ENCODE results near the gene RAB5B.
"Not testable (repeated sequence)": the region's sequence is repeated elsewhere in the genome, so short reads cannot be mapped to it uniquely, and the experiment has no call there.

Gene RAB5B

DNA sequence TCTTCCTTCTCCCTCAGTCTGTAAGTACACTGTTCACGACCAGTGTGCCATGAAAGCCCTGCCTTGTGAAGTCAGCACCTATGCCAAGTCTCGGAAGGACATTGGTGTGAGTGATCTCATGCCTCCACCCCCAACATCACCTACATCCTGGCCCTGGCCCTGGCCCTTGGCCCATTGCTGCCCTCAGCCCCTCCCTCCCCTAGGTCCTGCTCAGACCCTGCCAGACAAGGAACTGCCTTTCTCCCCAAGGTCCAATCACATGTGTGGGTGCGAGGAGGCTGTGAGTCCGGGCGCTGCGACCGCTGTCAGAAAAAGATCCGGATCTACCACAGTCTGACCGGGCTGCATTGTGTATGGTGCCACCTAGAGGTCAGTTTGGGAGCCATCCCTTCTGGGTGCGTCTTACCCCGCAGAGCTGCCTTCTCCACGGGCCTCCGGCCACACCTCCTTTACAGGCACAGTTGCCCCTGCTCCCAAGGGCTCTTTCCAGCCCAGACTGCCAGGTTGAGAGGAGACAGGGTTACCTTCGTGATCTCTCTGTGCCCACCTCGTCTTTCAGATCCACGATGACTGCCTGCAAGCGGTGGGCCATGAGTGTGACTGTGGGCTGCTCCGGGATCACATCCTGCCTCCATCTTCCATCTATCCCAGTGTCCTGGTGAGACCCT is 33.7 kb upstream of the RAB5B start:
- peak; percentile 65 to 73 for DNase-seq (ENCODE audit: low read depth in 1 of 2, low spot score in 1 of 2)

DNA sequence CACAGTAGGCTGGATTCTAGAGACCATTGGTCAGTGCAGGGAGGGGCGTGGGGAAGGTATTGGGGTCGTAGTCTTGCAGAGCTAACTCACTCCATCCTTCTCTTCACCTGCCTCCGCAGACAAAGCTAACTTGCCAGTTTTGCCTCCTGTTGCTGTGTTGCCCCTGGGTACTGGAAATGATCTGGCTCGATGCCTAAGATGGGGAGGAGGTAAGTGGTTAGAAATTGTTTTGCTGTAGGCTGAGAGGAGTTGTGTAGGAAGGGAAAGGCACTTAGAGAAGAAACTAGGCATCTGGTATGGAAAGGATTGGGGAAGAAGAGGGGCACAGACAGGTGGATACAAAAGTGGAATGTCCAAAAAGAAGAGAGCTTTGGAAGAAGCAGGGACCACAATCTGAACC is 31.8 kb upstream of the RAB5B start:
- no peak for DNase-seq (ENCODE audit: low read depth in 1 of 2, low spot score in 1 of 2)

DNA sequence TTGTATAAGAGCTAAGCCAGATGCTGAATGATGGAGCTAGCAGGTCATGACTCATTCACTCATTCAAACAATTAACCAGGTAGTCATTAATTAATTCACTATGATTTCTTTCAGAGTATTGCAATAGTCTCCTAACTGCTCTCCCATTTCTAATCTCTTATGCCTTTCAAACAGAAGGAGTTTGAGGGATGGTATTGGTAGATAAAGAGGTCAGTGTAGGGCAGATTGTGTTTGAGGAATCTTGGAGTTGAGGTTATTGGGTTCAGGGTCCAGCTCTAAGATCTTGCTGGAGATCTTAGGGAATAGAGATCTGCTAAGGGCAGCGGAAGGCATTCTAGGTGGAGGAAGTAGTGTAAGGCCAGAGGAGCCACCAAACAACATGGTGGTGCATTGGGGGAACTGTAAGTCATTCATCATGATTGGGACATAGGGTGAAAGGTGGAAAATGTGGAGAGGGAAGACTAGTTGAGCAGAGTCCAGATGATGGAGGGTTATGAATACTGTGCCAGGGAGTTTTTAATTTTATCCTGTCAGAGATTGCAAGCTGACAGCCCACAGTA is 31.2 kb upstream of the RAB5B start:
- no peak for DNase-seq (ENCODE audit: low read depth in 1 of 2, low spot score in 1 of 2)

DNA sequence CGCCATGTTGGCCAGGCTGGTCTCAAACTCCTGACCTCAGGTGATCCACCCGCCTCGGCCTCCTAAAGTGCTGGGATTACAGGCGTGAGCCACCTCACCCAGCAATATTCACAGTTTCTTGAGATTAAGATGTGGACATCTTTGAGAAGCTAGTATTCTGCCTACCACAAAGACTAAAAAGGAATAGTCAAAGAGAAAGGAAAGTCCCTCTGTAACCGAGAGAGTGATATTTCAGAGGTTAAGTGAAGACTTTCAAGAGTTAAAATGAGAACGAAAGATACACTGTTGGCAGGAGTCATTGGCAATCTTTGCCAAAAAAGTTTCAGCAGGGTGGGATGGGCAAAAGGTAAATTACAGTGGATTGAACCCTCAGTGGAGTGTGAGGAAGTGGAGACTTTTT is 27.3 kb upstream of the RAB5B start:
- DNase-seq (ENCODE audit: low read depth in 1 of 2, low spot score in 1 of 2) = no peak

DNA sequence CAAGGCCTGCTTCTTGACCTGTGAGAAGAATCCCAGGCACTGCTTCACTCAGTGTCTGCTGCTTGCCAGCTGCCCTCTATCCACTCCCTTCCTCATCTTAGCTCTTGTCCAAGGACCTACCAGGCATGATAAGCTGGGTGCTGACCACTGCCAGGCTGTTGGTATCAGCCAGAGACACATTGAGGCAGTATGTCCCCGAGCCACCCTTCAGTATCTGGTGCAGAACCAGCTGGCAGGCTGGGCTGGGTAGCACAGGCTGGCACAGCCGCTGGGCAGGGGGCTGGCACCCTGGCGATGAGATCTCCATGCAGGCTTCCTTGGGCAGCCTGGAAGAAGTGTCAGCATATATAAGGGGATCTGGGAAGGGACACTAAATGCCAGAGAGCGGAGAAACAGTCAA is 18.5 kb upstream of the RAB5B start:
- no peak for DNase-seq (ENCODE audit: low read depth in 1 of 2, low spot score in 1 of 2)

DNA sequence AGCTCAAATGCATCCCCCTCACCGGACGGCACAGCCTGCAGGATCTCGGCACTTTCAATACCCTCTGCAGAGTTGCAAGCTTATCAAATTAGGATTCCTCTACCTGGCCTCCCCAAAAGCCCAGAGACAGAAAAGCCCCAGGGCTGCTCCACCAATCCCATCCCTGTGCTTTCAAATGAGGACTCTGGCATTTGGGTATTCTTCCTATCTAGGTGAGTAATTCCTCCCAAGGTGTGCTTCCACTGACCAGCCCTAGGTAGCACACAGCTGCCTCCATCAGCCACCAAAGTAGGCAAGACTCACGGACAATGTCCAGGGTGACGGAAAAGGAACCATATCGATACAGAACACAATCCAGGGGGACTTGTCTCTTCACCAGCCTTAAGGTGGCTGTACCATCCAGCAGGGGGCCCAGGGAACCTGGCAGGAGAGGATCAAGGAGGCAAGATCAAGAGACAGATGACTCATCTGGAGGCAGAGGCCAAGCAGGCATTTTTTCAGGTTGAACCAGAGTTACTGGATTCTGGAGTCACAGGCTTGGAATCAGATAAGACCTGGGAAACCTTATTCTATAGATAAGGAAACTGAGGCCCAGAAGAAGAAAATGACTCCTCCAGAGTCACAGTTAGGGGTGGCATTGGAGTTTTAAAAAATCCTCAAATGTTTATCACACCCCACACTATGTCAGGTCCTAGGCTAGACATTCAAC is 17.9 kb upstream of the RAB5B start:
- no peak for DNase-seq (ENCODE audit: low read depth in 1 of 2, low spot score in 1 of 2)

DNA sequence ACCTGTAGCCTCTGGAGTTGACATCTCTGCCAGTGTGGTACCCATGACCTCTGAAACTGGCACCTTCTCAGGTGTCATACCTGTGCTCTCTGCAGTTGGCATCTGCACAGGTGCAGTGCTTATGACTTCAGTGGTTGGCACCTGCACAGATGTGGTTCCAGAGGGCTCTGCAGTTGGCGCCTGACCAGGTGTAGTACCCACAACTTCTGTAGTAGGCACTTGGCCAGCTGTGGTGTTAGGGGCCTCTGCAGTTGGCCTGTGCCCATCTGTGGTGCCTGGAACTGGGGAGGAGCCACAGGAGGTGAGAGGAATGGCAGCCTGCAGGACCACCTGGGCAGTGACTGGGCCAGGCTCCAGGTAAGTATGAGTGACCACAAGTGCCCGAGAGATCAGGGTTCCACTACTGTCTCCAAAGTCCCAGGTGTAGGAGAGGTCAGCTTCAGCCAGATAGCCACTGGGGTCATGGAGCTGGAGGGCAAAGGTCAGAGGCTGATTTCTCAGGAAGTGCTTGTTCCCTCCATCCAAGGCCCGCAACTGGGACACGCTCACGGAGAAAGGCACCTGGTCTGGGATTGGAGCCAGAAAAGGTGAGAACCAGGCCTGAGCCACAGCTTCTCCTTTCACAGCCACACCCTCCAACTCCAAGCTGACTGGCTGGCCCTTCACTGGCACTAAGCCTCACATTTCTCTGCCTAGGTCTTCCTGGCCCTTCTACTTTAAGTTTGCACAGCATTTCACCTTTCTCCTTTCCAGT is 16.6 kb upstream of the RAB5B start:
- no peak for DNase-seq (ENCODE audit: low read depth in 1 of 2, low spot score in 1 of 2)

DNA sequence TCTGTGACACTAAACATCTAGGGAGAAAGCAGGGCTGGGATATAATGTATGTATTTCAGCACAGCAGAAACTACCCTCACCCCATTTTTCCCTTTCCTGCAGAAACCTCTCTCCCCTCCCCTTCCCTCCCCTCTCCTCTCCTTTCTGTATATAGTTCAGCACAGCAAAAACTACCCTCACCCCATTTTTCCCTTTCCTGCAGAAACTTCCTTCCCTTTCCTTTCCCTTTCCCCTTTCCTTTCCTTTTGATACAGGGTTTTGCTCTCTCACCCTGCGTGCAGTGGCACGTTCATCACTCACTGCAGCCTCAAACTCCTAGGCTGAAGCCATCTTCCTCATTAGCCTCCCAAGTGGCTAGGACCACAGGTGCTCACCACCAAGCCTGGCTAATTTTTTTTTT is 10.1 kb upstream of the RAB5B start:
- DNase-seq (ENCODE audit: low read depth in 1 of 2, low spot score in 1 of 2) = no peak

DNA sequence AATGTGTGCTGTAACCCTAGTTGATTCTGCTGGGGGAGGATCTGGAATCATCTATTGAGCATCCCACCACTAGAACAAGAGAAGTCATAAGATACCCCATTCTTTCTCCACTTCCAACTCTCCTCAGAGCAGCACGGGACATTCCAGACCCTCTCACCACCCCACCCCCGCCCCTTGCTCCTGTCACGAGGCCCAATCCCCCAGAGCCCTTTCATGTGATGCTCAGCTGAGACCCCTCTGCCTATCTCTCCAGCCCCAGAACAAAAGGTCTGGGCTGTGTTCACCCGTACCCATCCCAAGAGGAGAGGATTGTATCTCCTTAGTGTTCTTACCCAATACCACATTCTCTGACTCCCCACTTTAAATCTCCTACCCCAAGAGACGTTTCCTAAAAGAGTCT is 8.6 kb upstream of the RAB5B start:
- DNase-seq (ENCODE audit: low read depth in 1 of 2, low spot score in 1 of 2) = no peak

DNA sequence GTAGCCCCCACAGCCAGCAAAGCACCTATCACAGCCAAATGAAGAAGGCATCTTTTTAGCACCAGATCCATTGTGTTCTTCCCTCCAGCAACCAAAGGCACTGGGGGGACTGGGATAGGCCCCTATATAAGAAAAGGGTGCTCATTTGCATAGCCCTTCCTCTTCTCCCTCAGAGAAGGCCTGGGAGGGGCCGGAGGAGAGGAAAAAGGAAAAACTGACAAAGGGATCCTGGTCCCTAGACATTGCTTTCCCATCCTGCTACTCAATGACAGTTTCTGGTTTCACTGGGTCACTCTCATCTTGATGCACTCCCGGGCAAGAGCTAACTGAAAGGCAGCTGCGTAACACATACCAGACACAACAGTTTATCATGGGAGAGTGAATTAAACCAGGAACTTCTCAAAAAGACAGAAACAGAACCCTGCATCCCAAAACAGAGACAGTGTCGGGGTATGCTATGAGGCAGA is 7.9 kb upstream of the RAB5B start, which contains the start of gene PMEL:
PMEL (minus strand) TSS at position 102 of the 467 bp plus-strand sequence; CDS start at position 71, 31 bp downstream.
- no peak for DNase-seq (ENCODE audit: low read depth in 1 of 2, low spot score in 1 of 2)

DNA sequence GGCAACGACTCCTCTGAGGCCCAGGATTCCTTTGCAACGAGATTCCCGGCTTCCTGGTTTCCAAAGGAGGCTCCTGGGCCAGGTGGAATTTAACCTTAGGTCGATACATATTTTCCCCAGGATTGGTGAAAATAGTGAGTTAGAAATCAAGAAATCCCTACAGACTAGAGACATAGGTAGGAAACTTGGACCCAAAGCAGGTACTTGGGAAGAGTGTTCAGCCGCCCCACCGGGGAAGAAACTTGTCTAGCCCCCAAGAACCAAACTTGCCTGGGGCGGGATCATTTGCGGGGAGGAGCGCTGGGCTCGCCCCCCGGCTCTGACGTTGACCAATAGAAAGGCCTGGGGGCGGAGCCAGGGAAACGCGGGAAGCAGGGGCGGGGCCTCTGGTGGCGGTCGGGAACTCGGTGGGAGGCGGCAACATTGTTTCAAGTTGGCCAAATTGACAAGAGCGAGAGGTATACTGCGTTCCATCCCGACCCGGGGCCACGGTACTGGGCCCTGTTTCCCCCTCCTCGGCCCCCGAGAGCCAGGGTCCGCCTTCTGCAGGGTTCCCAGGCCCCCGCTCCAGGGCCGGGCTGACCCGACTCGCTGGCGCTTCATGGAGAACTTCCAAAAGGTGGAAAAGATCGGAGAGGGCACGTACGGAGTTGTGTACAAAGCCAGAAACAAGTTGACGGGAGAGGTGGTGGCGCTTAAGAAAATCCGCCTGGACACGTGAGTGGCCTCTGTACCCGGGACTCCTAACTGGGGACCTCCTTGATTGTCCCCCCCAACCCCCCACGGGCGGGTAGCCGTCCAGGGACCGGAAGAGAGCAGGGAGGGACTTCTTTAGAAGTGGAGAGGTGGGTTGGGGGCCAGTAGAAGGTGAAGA is 7.2 kb upstream of the RAB5B start, which contains the start of gene CDK2:
CDK2 (plus strand) TSS at position 423 of the 874 bp plus-strand sequence; CDS start at position 602, 179 bp downstream.
- peak; percentile 64 to 79 for DNase-seq (ENCODE audit: low read depth in 1 of 2, low spot score in 1 of 2)

DNA sequence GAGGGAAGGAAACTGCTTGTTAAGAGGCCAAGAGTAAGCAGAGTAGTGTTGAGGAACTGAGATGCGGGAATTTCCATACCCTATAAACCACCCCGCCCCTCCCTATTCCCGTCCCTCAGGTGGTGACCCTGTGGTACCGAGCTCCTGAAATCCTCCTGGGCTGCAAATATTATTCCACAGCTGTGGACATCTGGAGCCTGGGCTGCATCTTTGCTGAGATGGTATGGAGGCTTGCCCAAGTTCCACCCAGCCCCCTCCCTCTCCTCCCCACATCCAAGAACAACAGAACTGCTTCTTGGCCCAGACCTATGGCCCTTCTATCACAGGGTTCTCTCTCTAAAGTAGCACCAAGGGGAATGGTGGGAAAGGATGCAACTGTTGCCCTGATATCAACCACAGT is 4.5 kb upstream of the RAB5B start:
- no peak for DNase-seq (ENCODE audit: low read depth in 1 of 2, low spot score in 1 of 2)

DNA sequence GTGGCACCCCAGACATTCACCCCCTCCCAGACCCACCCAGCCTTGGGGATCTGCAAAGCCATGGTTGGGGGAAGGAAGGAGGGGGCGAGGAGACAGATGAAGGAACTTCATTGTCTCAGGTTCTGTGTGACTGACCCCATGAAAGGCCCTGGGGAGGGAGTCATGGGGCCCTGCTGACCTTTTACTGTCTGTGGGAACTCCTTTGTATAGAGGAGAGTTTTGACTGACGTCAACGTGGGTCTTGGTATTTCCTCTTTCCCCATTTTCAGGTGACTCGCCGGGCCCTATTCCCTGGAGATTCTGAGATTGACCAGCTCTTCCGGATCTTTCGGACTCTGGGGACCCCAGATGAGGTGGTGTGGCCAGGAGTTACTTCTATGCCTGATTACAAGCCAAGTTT is 3.1 kb upstream of the RAB5B start:
- DNase-seq (ENCODE audit: low read depth in 1 of 2, low spot score in 1 of 2) = no peak

DNA sequence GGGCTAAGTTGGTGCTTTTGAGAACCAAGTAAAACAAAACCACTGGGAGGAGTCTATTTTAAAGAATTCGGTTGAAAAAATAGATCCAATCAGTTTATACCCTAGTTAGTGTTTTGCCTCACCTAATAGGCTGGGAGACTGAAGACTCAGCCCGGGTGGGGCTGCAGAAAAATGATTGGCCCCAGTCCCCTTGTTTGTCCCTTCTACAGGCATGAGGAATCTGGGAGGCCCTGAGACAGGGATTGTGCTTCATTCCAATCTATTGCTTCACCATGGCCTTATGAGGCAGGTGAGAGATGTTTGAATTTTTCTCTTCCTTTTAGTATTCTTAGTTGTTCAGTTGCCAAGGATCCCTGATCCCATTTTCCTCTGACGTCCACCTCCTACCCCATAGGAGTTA is 1.8 kb upstream of the RAB5B start:
- no peak for DNase-seq (ENCODE audit: low read depth in 1 of 2, low spot score in 1 of 2)

DNA sequence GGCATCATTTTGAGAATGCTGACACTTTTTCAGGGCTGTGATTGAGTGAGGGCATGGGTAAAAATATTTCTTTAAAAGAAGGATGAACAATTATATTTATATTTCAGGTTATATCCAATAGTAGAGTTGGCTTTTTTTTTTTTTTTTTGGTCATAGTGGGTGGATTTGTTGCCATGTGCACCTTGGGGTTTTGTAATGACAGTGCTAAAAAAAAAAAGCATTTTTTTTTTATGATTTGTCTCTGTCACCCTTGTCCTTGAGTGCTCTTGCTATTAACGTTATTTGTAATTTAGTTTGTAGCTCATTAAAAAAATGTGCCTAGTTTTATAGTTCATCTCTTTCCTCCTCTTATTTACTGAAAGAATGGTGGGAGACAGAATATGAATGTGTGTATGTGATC is 1.4 kb upstream of the RAB5B start:
- DNase-seq (ENCODE audit: low read depth in 1 of 2, low spot score in 1 of 2) = no peak

DNA sequence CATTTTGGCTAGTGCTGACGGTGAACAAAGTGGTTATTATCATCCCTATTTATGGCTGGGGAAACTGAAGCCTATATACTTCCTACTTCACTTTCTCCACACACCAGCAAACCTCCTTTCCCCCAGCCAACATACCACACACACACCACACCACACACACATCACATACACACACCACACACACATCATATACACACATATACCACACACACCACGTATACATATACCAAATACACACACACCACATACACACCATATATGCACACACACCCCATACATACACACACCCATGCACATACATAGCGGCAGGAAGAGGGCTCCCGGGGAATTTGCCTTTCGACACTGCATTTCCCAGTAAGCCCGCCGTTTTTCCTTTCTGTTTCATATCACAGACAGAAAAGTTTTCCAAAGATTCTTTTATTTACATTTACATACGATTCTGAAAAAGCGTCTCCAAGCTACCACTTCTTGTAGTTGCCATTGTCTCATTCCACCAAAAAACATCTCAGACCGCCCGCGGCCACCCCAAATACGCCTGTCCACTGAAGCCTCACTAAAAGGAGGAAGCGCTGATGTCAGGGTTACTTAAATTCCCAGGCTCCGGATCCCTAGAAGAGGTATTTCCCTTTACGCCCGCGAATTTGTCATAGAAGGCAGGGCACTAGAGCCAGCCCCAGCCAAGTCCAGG is 823 bp upstream of the RAB5B start:
- no peak for DNase-seq (ENCODE audit: low read depth in 1 of 2, low spot score in 1 of 2)

DNA sequence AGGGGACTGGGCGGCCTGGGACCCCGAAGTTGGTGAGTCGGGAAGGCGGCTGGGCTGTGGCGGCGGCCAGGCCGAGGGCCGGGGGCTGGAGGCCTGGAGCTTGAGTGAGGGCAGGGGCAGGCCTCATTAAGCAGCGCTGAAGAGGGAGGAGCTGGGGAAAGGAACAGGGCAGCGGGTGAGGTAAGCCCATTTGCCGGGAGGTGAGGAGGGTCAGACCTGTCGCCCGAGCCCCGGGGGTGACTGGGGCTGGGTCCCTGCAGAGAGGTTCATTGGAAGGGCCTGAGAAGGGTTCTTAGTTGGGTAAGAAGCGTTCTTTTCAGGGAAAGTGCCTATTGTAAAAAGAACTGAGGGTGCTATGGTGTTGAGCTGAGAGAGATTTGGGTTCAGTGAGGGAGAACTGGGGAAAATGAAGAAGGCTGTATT is 441 bp downstream of the RAB5B start:
- DNase-seq (ENCODE audit: low read depth in 1 of 2, low spot score in 1 of 2) = peak in 1 of 2 donors; percentile 21

DNA sequence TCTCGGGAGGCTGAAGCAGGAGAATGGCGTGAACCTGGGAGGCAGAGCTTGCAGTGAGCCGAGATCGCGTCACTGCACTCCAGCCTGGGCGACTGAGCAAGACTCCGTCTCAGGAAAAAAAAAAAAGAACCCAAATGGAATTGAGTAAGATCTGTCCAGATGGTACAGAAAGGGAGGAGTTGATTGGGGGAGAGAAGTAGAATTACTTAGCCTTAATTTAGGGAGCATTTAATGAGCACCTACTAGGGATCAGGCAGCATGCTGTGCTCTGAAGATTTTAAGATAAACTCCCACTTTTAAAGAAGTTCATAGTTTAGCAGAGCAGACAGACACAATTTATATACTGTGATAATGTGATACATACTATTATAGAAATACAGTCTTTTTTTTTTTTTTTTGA is 4.5 kb downstream of the RAB5B start:
- DNase-seq (ENCODE audit: low read depth in 1 of 2, low spot score in 1 of 2) = no peak

DNA sequence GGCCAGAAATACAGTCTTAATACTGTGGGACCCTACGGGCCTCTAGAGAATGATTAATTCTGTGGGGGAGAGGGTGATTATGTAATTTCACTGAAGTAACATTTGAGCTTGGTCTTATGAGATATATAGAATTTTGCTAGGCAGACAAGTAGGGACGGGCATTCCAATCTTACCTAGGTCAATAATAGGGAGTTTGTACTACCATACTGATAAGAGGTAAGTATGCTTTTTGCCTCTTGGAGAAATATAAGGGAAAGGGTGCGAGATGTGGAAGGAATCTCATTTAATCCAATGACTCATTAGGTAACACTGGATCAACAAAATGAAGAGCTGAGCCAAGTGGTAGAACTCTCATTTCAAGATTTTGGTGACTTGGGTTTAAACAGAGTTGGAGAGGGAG is 5.2 kb downstream of the RAB5B start:
- DNase-seq (ENCODE audit: low read depth in 1 of 2, low spot score in 1 of 2) = no peak

DNA sequence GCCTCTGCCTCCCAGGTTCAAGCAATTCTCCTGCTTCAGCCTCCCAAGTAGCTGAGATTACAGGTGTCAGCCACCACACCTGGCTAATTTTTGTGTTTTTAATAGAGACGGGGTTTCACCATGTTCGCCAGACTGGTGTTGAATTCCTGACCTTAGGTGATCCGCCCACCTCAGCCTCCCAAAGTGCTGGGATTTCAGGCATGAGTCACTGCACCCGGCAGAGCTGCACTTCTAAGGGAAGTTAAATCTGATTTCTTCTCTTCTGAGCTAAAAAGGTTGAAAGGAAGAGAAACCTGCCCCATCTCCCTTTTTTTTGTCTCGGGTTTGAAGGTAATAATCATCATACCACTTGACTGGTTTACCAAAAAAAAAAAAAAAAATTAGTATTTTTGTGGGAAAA is 8.0 kb downstream of the RAB5B start:
- not testable (repeated sequence) for DNase-seq (ENCODE audit: low read depth in 1 of 2, low spot score in 1 of 2)
